NK-92 (cell line): ENCODE measurements around the gene CLN6.

Experiments used
- DNase-seq: peaks from one replicate; lab custom pipeline; 2025; ENCODE audit not compliant: unreplicated experiment; lab: John Stamatoyannopoulos, UW

CLN6 gene

GRCh38 chr15:68229386-68230156, at the start of gene CLN6:
Gene CLN6, minus strand, starts transcription at chr15:68229728. Its CDS starts 144 bp downstream, at chr15:68229584.
- DNase-seq, result no peak

GRCh38 chr15:68278595-68279405, 49.3 kb upstream of the CLN6 start:
- DNase-seq, result no peak

DNA sequence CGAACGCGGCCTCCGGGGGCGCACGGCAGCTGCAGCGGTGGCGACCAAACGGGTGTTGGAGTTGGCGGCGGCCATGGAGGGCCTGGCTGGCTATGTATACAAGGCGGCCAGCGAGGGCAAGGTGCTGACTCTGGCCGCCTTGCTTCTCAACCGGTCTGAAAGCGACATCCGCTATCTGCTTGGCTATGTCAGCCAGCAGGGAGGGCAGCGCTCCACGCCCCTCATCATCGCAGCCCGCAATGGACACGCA, 48.7 kb upstream of the CLN6 start:
- no peak for DNase-seq

GRCh38 chr15:68277603-68278344, 48.2 kb upstream of the CLN6 start, which contains the start of gene FEM1B:
Gene FEM1B, plus strand, starts transcription at chr15:68277745. Its CDS starts 673 bp downstream, at chr15:68278418.
- peak; percentile 27 for DNase-seq

- DNase-seq, result no peak
These were observed 47.6 kb upstream of the CLN6 start for GRCh38 chr15:68277131-68277602.

GRCh38 chr15:68276668-68277067, 47.1 kb upstream of the CLN6 start:
- no peak for DNase-seq

DNA sequence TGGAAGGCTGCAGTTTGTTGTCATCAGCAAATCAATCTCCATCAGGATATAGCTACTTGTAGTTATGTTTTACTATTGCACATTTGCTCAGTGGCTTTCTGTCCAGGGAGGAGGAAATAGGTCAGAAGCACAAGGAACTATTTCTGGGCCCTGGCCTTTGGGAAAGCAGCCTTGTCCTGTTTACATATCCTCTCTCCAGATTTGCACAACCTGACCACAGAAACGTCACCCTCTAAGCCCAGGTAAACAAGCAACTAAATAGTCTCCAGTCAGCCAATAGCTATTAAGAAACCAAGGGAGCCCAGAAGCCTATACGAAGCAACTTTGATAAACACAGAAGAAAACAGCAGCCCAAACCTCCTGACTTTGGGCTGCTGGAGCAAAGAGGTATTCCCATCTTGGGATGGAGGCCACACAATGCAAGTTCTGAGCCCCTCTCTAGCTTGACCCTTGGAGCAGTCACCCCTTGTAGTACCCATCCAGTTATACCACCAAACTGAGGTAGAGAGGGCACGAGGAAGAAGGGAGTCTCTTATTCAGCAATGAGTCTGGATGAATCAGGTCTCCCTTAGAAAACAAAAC, 45.7 kb upstream of the CLN6 start:
- DNase-seq, result no peak

GRCh38 chr15:68274201-68274848, 44.8 kb upstream of the CLN6 start:
- DNase-seq, result no peak

DNA sequence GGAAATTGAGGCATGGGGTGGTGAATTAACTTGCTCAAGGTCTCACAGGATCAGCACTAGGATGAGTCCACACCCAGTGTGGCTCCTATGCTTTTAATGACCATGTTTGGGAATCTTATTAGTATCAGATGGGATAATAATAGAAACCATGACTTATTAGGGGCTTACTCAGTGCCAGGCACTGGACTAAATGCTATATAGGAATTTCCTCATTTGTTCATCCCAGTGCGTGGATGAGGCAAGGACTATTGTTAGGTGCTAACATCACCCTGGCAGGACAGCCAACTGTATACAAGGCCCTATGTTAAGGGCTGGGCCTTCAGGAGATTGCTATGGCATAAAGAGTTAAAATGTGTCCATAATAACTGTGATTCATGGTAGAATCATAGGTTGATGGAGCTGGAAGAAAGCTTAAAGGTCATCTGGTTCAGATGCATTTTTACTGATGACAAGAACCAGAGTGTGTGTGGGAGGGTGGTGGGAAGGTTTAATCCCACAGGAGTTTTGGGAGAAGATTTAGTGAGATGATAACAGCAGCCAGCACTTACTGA, 43.3 kb upstream of the CLN6 start:
- DNase-seq, result no peak

DNA sequence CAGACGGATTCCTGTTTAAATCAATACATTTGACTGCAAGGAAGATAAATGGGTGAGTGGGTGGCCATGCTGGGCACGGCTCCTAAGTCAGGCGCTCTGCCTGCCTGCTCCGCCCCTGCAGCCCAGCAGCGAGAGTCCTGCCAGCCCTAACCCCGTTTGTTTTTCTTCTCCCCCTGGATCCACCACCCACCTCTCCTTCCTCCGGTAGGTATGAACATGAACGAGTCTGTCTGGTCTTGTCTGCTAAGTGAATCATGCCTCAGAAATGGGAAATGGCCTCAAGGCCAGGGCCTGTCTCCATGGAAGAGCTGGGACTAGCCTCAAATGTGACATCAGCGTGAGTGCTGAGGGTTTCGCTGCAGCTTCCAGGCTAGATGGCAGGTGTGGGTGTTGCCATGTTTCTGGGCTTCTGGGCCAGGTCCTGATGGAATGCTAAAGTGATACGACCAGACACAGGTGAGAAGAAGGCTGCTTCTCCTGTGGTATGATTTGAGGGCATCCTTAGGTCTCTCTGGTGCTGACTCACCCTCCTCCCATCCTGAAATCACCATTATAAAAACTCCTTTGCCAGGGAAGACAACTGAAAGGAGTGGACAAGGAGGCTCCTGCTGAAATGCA, 42.4 kb upstream of the CLN6 start:
- no peak for DNase-seq

DNA sequence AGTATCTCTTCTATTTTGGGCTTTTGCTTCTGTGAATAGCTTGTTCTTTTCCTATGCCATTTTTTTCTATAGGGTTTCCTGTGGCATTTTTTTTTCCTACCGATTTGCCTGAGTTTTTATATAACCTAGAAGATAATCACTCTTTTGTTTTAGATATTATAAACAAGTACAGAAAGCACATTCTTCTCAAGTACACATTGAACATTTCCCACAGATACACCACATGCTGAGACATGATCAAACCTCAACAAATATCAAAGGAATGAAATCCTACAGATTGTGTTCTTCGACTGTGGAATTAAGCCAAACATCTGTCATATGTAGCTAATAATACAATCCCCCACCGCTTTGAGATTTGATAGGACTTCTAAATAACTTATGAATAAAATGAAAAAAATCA, 38.9 kb upstream of the CLN6 start:
- no peak for DNase-seq

DNA sequence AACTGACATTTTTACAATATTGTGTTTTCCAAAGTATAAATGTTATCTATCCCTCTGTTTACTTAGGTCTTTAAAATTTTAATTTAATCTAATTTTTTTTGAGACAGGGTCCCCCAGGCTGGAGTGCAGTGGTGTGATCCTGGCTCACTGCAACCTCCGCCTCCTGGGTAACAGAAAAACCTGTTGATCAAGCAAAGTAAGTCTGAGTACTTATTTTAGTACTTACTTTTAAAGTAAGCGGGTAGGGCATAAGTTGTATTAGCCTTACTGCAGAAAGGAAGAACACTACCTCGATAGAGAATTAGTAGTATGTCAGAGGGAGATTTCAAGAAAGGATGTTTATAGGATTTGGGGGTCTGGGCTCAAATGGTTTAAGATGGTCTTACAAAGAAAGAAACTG, 36.1 kb upstream of the CLN6 start:
- no peak for DNase-seq

- no peak for DNase-seq
These were observed 35.6 kb upstream of the CLN6 start for GRCh38 chr15:68265081-68265480.

DNA sequence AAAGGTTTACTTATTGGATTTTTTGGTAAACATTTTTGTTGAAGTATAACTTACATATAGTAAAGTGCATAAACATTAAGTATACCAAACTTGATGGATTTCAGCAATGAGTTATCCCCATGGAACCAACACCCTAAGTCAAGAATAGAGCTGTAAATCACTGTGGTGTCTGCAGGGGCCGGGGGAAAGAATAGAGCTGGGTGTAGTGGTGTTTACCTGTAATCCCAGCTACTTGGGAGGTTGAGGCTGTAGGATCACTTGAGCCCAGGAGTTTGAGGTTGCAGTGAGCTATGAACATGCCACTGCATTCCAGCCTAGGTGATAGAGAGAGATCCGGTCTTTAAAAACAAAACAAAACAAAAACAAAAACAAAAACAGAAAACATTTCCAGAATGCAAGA, 34.8 kb upstream of the CLN6 start:
- no peak for DNase-seq

- DNase-seq, result no peak
These were observed 33.2 kb upstream of the CLN6 start for GRCh38 chr15:68262514-68263356.

- no peak for DNase-seq
These were observed 32.5 kb upstream of the CLN6 start for GRCh38 chr15:68261980-68262379.

- no peak for DNase-seq
These were observed 31.7 kb upstream of the CLN6 start for GRCh38 chr15:68261241-68261640.

- DNase-seq, result no peak
These were observed 30.4 kb upstream of the CLN6 start for GRCh38 chr15:68259883-68260282.

- no peak for DNase-seq
These were observed 29.2 kb upstream of the CLN6 start for GRCh38 chr15:68258692-68259091.
